Trophoblast cell (in vitro differentiated cells and primary cell): ENCODE results near the gene FTSJ1.

Experiments
- DNase-seq, 2 donors: peaks; one replicate each; pipeline ENCODE4 v3.0.0-alpha.2; 2016
- H2AFZ ChIP-seq: 2 replicates; pipeline ENCODE4 v1.6.1; 2013; ENCODE audit warnings: low read length, moderate library complexity, mild to moderate bottlenecking; ENCODE audit not compliant: insufficient read depth, poor library complexity
- H2AK5ac ChIP-seq: 2 replicates; pipeline ENCODE4 v1.6.1; 2013; ENCODE audit warnings: mild to moderate bottlenecking, low read length
- H2BK120ac ChIP-seq: 2 replicates; pipeline ENCODE4 v1.6.1; 2013; ENCODE audit warnings: low read length, mild to moderate bottlenecking, moderate library complexity; ENCODE audit not compliant: insufficient read depth, poor library complexity
- H2BK12ac ChIP-seq: 2 replicates; pipeline ENCODE4 v1.6.1; 2013; ENCODE audit warnings: mild to moderate bottlenecking, low read length, moderate library complexity
- H2BK5ac ChIP-seq: 2 replicates; pipeline ENCODE4 v1.6.1; 2013; ENCODE audit warnings: low read length, low read depth, moderate library complexity, mild to moderate bottlenecking; ENCODE audit not compliant: poor library complexity
- H3K14ac ChIP-seq: 2 replicates; pipeline ENCODE4 v1.6.1; 2013; ENCODE audit warnings: mild to moderate bottlenecking, low read length
- H3K18ac ChIP-seq: 2 replicates; pipeline ENCODE4 v1.6.1; 2013; ENCODE audit warnings: mild to moderate bottlenecking, low read length
- H3K23ac ChIP-seq: 2 replicates; pipeline ENCODE4 v1.6.1; 2013; ENCODE audit warnings: low read length
- H3K27ac ChIP-seq: 2 replicates; pipeline ENCODE4 v1.5.1; 2013; ENCODE audit warnings: low read depth, mild to moderate bottlenecking, inconsistent platforms, low read length, moderate library complexity
- H3K27me3 ChIP-seq: 2 replicates; pipeline ENCODE4 v1.6.1; 2013; ENCODE audit warnings: inconsistent platforms, mild to moderate bottlenecking, low read length, moderate library complexity; ENCODE audit not compliant: insufficient read depth
- H3K36me3 ChIP-seq, 2 experiments: 1 replicate in 1 of 2; 2 replicates in 1 of 2; pipeline ENCODE4 v1.6.1; 2013; ENCODE audit warnings: low read length in 2 of 2, mild to moderate bottlenecking in 2 of 2, moderate library complexity in 1 of 2; ENCODE audit not compliant: insufficient read depth in 2 of 2, control insufficient read depth in 1 of 2
- H3K4ac ChIP-seq: 2 replicates; pipeline ENCODE4 v1.6.1; 2013; ENCODE audit warnings: low read depth, mild to moderate bottlenecking, low read length, moderate library complexity
- H3K4me1 ChIP-seq, 2 experiments: 1 replicate in 1 of 2; 2 replicates in 1 of 2; pipeline ENCODE4 v1.6.1; 2013; ENCODE audit warnings: low read length in 2 of 2, mild to moderate bottlenecking in 2 of 2, moderate library complexity in 1 of 2; ENCODE audit not compliant: insufficient read depth in 2 of 2, control insufficient read depth in 1 of 2
- H3K4me2 ChIP-seq: 2 replicates; pipeline ENCODE4 v1.6.1; 2013; ENCODE audit warnings: inconsistent platforms, mild to moderate bottlenecking, low read length, moderate library complexity
- H3K4me3 ChIP-seq: 2 replicates; pipeline ENCODE4 v1.5.1; 2013; ENCODE audit warnings: mild to moderate bottlenecking, low read depth, low read length, inconsistent platforms
- H3K79me1 ChIP-seq: one replicate; pipeline ENCODE4 v1.6.1; 2013; ENCODE audit warnings: low read length
- H3K79me2 ChIP-seq: 2 replicates; pipeline ENCODE4 v1.6.1; 2013; ENCODE audit warnings: low read length, mild to moderate bottlenecking; ENCODE audit not compliant: control insufficient read depth, insufficient read depth, poor library complexity
- H3K9ac ChIP-seq: 2 replicates; pipeline ENCODE4 v1.6.1; 2013; ENCODE audit warnings: mild to moderate bottlenecking, low read length
- H3K9me3 ChIP-seq: 2 replicates; pipeline ENCODE4 v1.6.1; 2013; ENCODE audit warnings: low read depth, mild to moderate bottlenecking, control low read depth, inconsistent platforms, low read length; ENCODE audit not compliant: insufficient read depth
- H4K12ac ChIP-seq: 2 replicates; pipeline ENCODE4 v1.6.1; 2013; ENCODE audit warnings: low read depth, mild to moderate bottlenecking, low read length, moderate library complexity
- H4K8ac ChIP-seq: 2 replicates; pipeline ENCODE4 v1.6.1; 2013; ENCODE audit warnings: low read depth, mild to moderate bottlenecking, low read length, moderate library complexity
- H4K91ac ChIP-seq: one replicate; pipeline ENCODE4 v1.6.1; 2013; ENCODE audit warnings: low read depth, mild to moderate bottlenecking, low read length, moderate library complexity
- WGBS: extraction: QIAGEN DNeasy Blood & Tissue Kit; methylation state at CpG from one replicate; pipeline ENCODE4 v1.1.7; 2013; ENCODE audit warnings: missing lambda C conversion rate; ENCODE audit not compliant: insufficient read length, insufficient coverage; ENCODE audit errors: extremely low coverage; 5-methylcytosine and 5-hydroxymethylcytosine counted together

Gene FTSJ1

GRCh38 chrX:48520455-48520854 lies 44.5 kb downstream of the FTSJ1 start:
- Histone ChIP-seq H2BK120ac (no peak overlapping the region), H3K14ac (no peak overlapping the region), H3K4ac (no peak overlapping the region), H3K79me1 (peaks cover 3% of the 10 kb centered on the region), H4K12ac (no peak overlapping the region), H2BK5ac (no peak overlapping the region), H3K36me3 (peaks cover 8 to 9% of the 10 kb centered on the region in 2 experiments), H4K8ac (no peak overlapping the region), H3K9ac (no peak overlapping the region), H3K79me2 (peaks cover 8% of the 10 kb centered on the region), H3K27me3 (no peaks in the 10 kb centered on the region), H3K4me1 (peaks cover 11 to 16% of the 10 kb centered on the region in 2 experiments), H3K23ac (no peak overlapping the region), H3K4me3 (no peak overlapping the region), H4K91ac (no peak overlapping the region), H3K4me2 (no peak overlapping the region), H3K9me3 (no peaks in the 10 kb centered on the region), H2BK12ac (no peak overlapping the region), H2AFZ (no peak overlapping the region), H3K18ac (no peak overlapping the region), H3K27ac (no peak overlapping the region), H2AK5ac (no peak overlapping the region)
- DNase-seq, result no peak
- WGBS, result no CpG with 5 or more reads among the region's 2 CpGs

- Histone ChIP-seq H3K4ac (peak overlapping the region; percentile 2), H4K12ac (peak overlapping the region; percentile 55), H3K4me1 (peaks cover 8 to 14% of the 10 kb centered on the region in 2 experiments), H2AK5ac (no peak overlapping the region), H3K4me2 (peak overlapping the region; percentile 78), H4K91ac (peak overlapping the region; percentile 76), H2BK12ac (peak overlapping the region; percentile 52), H3K27ac (no peak overlapping the region), H3K4me3 (no peak overlapping the region), H4K8ac (peak overlapping the region; percentile 62), H2AFZ (no peak overlapping the region), H3K18ac (no peak overlapping the region), H3K27me3 (no peaks in the 10 kb centered on the region), H3K79me1 (peaks cover 3% of the 10 kb centered on the region), H3K23ac (no peak overlapping the region), H3K9ac (no peak overlapping the region), H2BK5ac (peak overlapping the region; percentile 59), H3K9me3 (no peaks in the 10 kb centered on the region), H3K79me2 (peaks cover 8% of the 10 kb centered on the region), H3K14ac (no peak overlapping the region), H2BK120ac (peak overlapping the region; percentile 27), H3K36me3 (peaks cover 8 to 10% of the 10 kb centered on the region in 2 experiments)
- no peak for DNase-seq
- WGBS, result no CpG with 5 or more reads among the region's 2 CpGs
Observed at GRCh38 chrX:48520976-48521352, 45.0 kb downstream of the FTSJ1 start.

GRCh38 chrX:48521353-48522243 lies 45.6 kb downstream of the FTSJ1 start, which contains the start of gene EBP:
Gene EBP (plus strand): TSS chrX:48521808. CDS start chrX:48523772, 1,964 bp downstream.
- H3K4ac ChIP-seq, result peak within 1 kb of the TSS; percentile 26
- H3K36me3 ChIP-seq, result peaks cover 11 to 14% of the 10 kb centered on the region in 2 experiments
- peak within 1 kb of the TSS; percentile 62 for H3K14ac ChIP-seq
- no peak within 1 kb of the TSS for H3K18ac ChIP-seq
- H2AK5ac ChIP-seq, result peak within 1 kb of the TSS; percentile 74
- peak within 1 kb of the TSS; percentile 55 for H4K12ac ChIP-seq
- H3K79me1 ChIP-seq, result peaks cover 3% of the 10 kb centered on the region
- peaks cover 8% of the 10 kb centered on the region for H3K79me2 ChIP-seq
- H3K23ac ChIP-seq, result no peak within 1 kb of the TSS
- H2BK120ac ChIP-seq, result peak within 1 kb of the TSS; percentile 27
- H3K4me3 ChIP-seq, result peak within 1 kb of the TSS; percentile 82
- WGBS, result no CpG with 5 or more reads among the region's 66 CpGs
- H2AFZ ChIP-seq, result peak within 1 kb of the TSS; percentile 3
- H3K4me2 ChIP-seq, result peak within 1 kb of the TSS; percentile 78
- H4K91ac ChIP-seq, result peak within 1 kb of the TSS; percentile 76
- peak; percentile 85 to 92 for DNase-seq
- peak within 1 kb of the TSS; percentile 62 for H4K8ac ChIP-seq
- H3K4me1 ChIP-seq, result peaks cover 5 to 11% of the 10 kb centered on the region in 2 experiments
- peak within 1 kb of the TSS; percentile 82 for H3K9ac ChIP-seq
- no peaks in the 10 kb centered on the region for H3K9me3 ChIP-seq
- H2BK12ac ChIP-seq, result peak within 1 kb of the TSS; percentile 52
- H2BK5ac ChIP-seq, result peak within 1 kb of the TSS; percentile 59
- H3K27me3 ChIP-seq, result no peaks in the 10 kb centered on the region
- peak within 1 kb of the TSS; percentile 71 for H3K27ac ChIP-seq

GRCh38 chrX:48522291-48522690 lies 46.3 kb downstream of the FTSJ1 start:
- peak overlapping the region; percentile 65 for H3K4me2 ChIP-seq
- H4K91ac ChIP-seq, result peak overlapping the region; percentile 57
- peak overlapping the region; percentile 82 for H3K4me3 ChIP-seq
- peaks cover 18 to 19% of the 10 kb centered on the region in 2 experiments for H3K36me3 ChIP-seq
- H4K12ac ChIP-seq, result peak overlapping the region; percentile 48
- H3K4ac ChIP-seq, result peak overlapping the region; percentile 26
- H2BK12ac ChIP-seq, result no peak overlapping the region
- no peak overlapping the region for H2BK120ac ChIP-seq
- no peak overlapping the region for H3K23ac ChIP-seq
- H4K8ac ChIP-seq, result peak overlapping the region; percentile 16
- peaks cover 5 to 11% of the 10 kb centered on the region in 2 experiments for H3K4me1 ChIP-seq
- peak overlapping the region; percentile 82 for H3K9ac ChIP-seq
- DNase-seq, result no peak
- H3K79me1 ChIP-seq, result peaks cover 3% of the 10 kb centered on the region
- H3K79me2 ChIP-seq, result peaks cover 8% of the 10 kb centered on the region
- WGBS, result no CpG with 5 or more reads among the region's 10 CpGs
- no peaks in the 10 kb centered on the region for H3K9me3 ChIP-seq
- H2AK5ac ChIP-seq, result peak overlapping the region; percentile 74
- H3K27me3 ChIP-seq, result no peaks in the 10 kb centered on the region
- peak overlapping the region; percentile 71 for H3K27ac ChIP-seq
- peak overlapping the region; percentile 62 for H3K14ac ChIP-seq
- H2AFZ ChIP-seq, result peak overlapping the region; percentile 3
- no peak overlapping the region for H2BK5ac ChIP-seq
- H3K18ac ChIP-seq, result no peak overlapping the region
